ENCODE measurements around the gene SND1.

The SND1 gene

GRCh38 chr7:127879942-127880341 is 227.9 kb downstream of the SND1 start:
- TF ChIP-seq CTCF (conservative IDR thresholded peaks at IDR 0.05; ENCODE audit: low read length) = no peak
- no peak for DNase-seq (ENCODE audit: low read depth)
- no peak overlapping the region for H3K4me3 ChIP-seq (ENCODE audit: low read length)

GRCh38 chr7:127880454-127880853 is 228.5 kb downstream of the SND1 start:
- no peak for TF ChIP-seq CTCF (conservative IDR thresholded peaks at IDR 0.05; ENCODE audit: low read length)
- H3K4me3 ChIP-seq (ENCODE audit: low read length) = no peak overlapping the region
- no peak for DNase-seq (ENCODE audit: low read depth)

- TF ChIP-seq CTCF (conservative IDR thresholded peaks at IDR 0.05; ENCODE audit: low read length) = no peak
- no peak for DNase-seq (ENCODE audit: low read depth)
- no peak overlapping the region for H3K4me3 ChIP-seq (ENCODE audit: low read length)
These were observed 229.6 kb downstream of the SND1 start for GRCh38 chr7:127881564-127881963.

GRCh38 chr7:127882313-127882920 is 230.4 kb downstream of the SND1 start:
- no peak overlapping the region for H3K4me3 ChIP-seq (ENCODE audit: low read length)
- no peak for DNase-seq (ENCODE audit: low read depth)
- no peak for TF ChIP-seq CTCF (conservative IDR thresholded peaks at IDR 0.05; ENCODE audit: low read length)

GRCh38 chr7:127884066-127884559 is 232.1 kb downstream of the SND1 start:
- TF ChIP-seq CTCF (conservative IDR thresholded peaks at IDR 0.05; ENCODE audit: low read length) = no peak
- H3K4me3 ChIP-seq (ENCODE audit: low read length) = no peak overlapping the region
- DNase-seq (ENCODE audit: low read depth) = no peak

GRCh38 chr7:127885222-127885772 is 233.3 kb downstream of the SND1 start:
- no peak overlapping the region for H3K4me3 ChIP-seq (ENCODE audit: low read length)
- DNase-seq (ENCODE audit: low read depth) = no peak
- TF ChIP-seq CTCF (conservative IDR thresholded peaks at IDR 0.05; ENCODE audit: low read length) = no peak

- TF ChIP-seq CTCF (conservative IDR thresholded peaks at IDR 0.05; ENCODE audit: low read length) = no peak
- H3K4me3 ChIP-seq (ENCODE audit: low read length) = no peak overlapping the region
- DNase-seq (ENCODE audit: low read depth) = peak; percentile 84
These were observed 233.8 kb downstream of the SND1 start for GRCh38 chr7:127885843-127886242.
